Measurements from ENCODE around the gene RNASE8. TPM values are rescaled to one million over a fixed set of nuclear protein-coding genes. Genes with fewer than 3 reads are reported as not detected.

RNASE8 gene
- total and polyA plus RNA-seq, 10 of the 15 experiments (the other 5 are each of a cell fraction or from before 2014, with no cell fraction given) = not detected

DNA sequence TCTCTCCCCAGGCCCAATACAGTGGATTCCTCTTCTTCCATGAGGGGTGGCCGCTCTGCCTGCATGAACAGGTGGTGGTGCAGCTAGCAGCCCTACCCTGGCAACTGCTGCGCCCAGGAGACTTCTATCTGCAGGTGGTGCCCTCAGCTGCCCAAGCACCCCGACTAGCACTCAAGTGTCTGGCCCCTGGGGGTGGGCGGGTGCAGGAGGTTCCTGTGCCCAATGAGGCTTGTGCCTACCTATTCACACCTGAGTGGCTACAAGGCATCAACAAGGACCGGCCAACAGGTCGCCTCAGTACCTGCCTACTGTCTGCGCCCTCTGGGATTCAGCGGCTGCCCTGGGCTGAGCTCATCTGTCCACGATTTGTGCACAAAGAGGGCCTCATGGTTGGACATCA is 16.3 kb downstream of the RNASE8 start:
- TF ChIP-seq, protein P1, sequence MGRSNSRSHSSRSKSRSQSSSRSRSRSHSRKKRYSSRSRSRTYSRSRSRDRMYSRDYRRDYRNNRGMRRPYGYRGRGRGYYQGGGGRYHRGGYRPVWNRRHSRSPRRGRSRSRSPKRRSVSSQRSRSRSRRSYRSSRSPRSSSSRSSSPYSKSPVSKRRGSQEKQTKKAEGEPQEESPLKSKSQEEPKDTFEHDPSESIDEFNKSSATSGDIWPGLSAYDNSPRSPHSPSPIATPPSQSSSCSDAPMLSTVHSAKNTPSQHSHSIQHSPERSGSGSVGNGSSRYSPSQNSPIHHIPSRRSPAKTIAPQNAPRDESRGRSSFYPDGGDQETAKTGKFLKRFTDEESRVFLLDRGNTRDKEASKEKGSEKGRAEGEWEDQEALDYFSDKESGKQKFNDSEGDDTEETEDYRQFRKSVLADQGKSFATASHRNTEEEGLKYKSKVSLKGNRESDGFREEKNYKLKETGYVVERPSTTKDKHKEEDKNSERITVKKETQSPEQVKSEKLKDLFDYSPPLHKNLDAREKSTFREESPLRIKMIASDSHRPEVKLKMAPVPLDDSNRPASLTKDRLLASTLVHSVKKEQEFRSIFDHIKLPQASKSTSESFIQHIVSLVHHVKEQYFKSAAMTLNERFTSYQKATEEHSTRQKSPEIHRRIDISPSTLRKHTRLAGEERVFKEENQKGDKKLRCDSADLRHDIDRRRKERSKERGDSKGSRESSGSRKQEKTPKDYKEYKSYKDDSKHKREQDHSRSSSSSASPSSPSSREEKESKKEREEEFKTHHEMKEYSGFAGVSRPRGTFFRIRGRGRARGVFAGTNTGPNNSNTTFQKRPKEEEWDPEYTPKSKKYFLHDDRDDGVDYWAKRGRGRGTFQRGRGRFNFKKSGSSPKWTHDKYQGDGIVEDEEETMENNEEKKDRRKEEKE (IDR thresholded peaks at IDR 0.05) = no peak
- TF ChIP-seq ZNF622 (IDR thresholded peaks at IDR 0.05) (no peak), CREB1 (IDR thresholded peaks at IDR 0.05; ENCODE audit: low read depth) (no peak), SP1 (IDR thresholded peaks at IDR 0.05; ENCODE audit: low read depth, low read length) (no peak), RFX5 (IDR thresholded peaks at IDR 0.05; ENCODE audit: low read depth, low read length) (no peak), KLF5 (IDR thresholded peaks at IDR 0.05; ENCODE audit: partially characterized antibody) (no peak), ZSCAN29 (IDR thresholded peaks at IDR 0.05) (no peak), NR2F1 (conservative IDR thresholded peaks at IDR 0.05) (no peak), SMARCA5 (IDR thresholded peaks at IDR 0.05) (no peak), SUPT20H (IDR thresholded peaks at IDR 0.05; ENCODE audit: borderline replicate concordance, control insufficient read depth, low read depth, low read length) (no peak)
- TF ChIP-seq, protein P2, sequence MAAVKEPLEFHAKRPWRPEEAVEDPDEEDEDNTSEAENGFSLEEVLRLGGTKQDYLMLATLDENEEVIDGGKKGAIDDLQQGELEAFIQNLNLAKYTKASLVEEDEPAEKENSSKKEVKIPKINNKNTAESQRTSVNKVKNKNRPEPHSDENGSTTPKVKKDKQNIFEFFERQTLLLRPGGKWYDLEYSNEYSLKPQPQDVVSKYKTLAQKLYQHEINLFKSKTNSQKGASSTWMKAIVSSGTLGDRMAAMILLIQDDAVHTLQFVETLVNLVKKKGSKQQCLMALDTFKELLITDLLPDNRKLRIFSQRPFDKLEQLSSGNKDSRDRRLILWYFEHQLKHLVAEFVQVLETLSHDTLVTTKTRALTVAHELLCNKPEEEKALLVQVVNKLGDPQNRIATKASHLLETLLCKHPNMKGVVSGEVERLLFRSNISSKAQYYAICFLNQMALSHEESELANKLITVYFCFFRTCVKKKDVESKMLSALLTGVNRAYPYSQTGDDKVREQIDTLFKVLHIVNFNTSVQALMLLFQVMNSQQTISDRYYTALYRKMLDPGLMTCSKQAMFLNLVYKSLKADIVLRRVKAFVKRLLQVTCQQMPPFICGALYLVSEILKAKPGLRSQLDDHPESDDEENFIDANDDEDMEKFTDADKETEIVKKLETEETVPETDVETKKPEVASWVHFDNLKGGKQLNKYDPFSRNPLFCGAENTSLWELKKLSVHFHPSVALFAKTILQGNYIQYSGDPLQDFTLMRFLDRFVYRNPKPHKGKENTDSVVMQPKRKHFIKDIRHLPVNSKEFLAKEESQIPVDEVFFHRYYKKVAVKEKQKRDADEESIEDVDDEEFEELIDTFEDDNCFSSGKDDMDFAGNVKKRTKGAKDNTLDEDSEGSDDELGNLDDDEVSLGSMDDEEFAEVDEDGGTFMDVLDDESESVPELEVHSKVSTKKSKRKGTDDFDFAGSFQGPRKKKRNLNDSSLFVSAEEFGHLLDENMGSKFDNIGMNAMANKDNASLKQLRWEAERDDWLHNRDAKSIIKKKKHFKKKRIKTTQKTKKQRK (IDR thresholded peaks at IDR 0.05; ENCODE audit: low read depth, low read length) = no peak
- TF ChIP-seq, protein P3, sequence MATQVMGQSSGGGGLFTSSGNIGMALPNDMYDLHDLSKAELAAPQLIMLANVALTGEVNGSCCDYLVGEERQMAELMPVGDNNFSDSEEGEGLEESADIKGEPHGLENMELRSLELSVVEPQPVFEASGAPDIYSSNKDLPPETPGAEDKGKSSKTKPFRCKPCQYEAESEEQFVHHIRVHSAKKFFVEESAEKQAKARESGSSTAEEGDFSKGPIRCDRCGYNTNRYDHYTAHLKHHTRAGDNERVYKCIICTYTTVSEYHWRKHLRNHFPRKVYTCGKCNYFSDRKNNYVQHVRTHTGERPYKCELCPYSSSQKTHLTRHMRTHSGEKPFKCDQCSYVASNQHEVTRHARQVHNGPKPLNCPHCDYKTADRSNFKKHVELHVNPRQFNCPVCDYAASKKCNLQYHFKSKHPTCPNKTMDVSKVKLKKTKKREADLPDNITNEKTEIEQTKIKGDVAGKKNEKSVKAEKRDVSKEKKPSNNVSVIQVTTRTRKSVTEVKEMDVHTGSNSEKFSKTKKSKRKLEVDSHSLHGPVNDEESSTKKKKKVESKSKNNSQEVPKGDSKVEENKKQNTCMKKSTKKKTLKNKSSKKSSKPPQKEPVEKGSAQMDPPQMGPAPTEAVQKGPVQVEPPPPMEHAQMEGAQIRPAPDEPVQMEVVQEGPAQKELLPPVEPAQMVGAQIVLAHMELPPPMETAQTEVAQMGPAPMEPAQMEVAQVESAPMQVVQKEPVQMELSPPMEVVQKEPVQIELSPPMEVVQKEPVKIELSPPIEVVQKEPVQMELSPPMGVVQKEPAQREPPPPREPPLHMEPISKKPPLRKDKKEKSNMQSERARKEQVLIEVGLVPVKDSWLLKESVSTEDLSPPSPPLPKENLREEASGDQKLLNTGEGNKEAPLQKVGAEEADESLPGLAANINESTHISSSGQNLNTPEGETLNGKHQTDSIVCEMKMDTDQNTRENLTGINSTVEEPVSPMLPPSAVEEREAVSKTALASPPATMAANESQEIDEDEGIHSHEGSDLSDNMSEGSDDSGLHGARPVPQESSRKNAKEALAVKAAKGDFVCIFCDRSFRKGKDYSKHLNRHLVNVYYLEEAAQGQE (IDR thresholded peaks at IDR 0.05; ENCODE audit: low read depth, low read length) = no peak

More for the DNA sequence above, 16.3 kb downstream of the RNASE8 start:
- no peak overlapping the region for H2AFZ ChIP-seq (ENCODE audit: control insufficient read depth, low read depth, low read length)
- no peak overlapping the region for H3K27ac ChIP-seq (ENCODE audit: control insufficient read depth, insufficient read depth)
- DNase-seq (ENCODE audit: low read depth, low spot score) (no peak), FAIRE-seq (no peak), ATAC-seq (no peak)
- in situ Hi-C loops (cut with MboI) = no loop called here
- H4K20me1 ChIP-seq (ENCODE audit: control insufficient read depth, insufficient read depth) = no peaks in the 10 kb centered on the region
- H3K9ac ChIP-seq (ENCODE audit: control insufficient read depth, insufficient read depth, low read length) = no peak overlapping the region
- no peaks in the 10 kb centered on the region for H3K79me2 ChIP-seq (ENCODE audit: control insufficient read depth, insufficient read depth, low read length)
- H3K27me3 ChIP-seq (replicated peaks in 1 of 2; ENCODE audit: control insufficient read depth in 2 of 2, insufficient read depth in 2 of 2, low read length in 1 of 2) = peaks cover 8 to 18% of the 10 kb centered on the region in 2 experiments
- BruUV-seq (replicated peaks) = no TSS peak
- ChIA-PET POLR2A (interaction anchor here (0.5 kb wide), 1 partner anchor 58 kb away, joined by 7 read pairs; no protein-coding TSS in a partner anchor), SMC1A (ENCODE audit: uncharacterized antibody, unreplicated experiment) (no interaction called here), CTCF (interaction anchor here (0.6 to 5.6 kb wide), 4 partner anchors 14 to 69 kb away, joined by 3 to 100 read pairs (median 6); partner anchors contain the start of gene TMEM253), RAD21 (ENCODE audit: unreplicated experiment) (no interaction called here)
- 44% methylated on average over 9 of the region's 9 CpGs for WGBS (ENCODE audit: insufficient coverage, insufficient replicate concordance, low lambda C conversion rate, missing lambda C conversion rate)
- H3K9me3 ChIP-seq (replicated peaks; ENCODE audit: control insufficient read depth, insufficient read depth, low read length) = no peaks in the 10 kb centered on the region
- peaks cover 27% of the 10 kb centered on the region for H3K4me1 ChIP-seq (ENCODE audit: control insufficient read depth, insufficient read depth, low read length)
- intact Hi-C loops (cut with micrococcal nuclease; ENCODE audit: unreplicated experiment) = no loop called here
- no peak overlapping the region for H3K4me3 ChIP-seq
- H3K36me3 ChIP-seq (ENCODE audit: control insufficient read depth in 2 of 2, insufficient read depth in 2 of 2, low read length in 1 of 2) = no peaks in the 10 kb centered on the region
- H3K4me2 ChIP-seq (ENCODE audit: control insufficient read depth, insufficient read depth) = no peak overlapping the region

Measured in GM12878 (cell line).